ENCODE results near the gene AHSG.

GRCh38 chr3:186612065-186612464, 795 bp upstream of the AHSG start:
- TF ChIP-seq CTCF (IDR thresholded peaks at IDR 0.05 in 8 of 11, conservative IDR thresholded peaks at IDR 0.05 in 3 of 11) (no peak), POLR2A (IDR thresholded peaks at IDR 0.05) (no peak), POLR2AphosphoS5 (IDR thresholded peaks at IDR 0.05) (no peak)
